Transverse colon (tissue), 3 donors: Measurements from ENCODE around the gene CYP4A22.
"Not testable (repeated sequence)": the region's sequence is repeated elsewhere in the genome, so short reads cannot be mapped to it uniquely, and the experiment has no call there.

Experiments
- POLR2A ChIP-seq: fragments of 450-650 bp; IDR thresholded peaks from one replicate; pipeline ENCODE4 v1.6.1; 2016; ENCODE audit warnings: antibody characterized with exemption, mild to moderate bottlenecking, moderate library complexity
- TF ChIP-seq, protein P1 (sequence below), 5 experiments: fragments of 200-600 bp in 3 of 5; fragments of 450-650 bp in 2 of 5; sonication (generic) in 3 of 5; IDR thresholded peaks; 1 replicate in 2 of 5; 2 replicates in 3 of 5; pipeline ENCODE4 v1.5.1; 2016 to 2017; ENCODE audit warnings: antibody characterized with exemption in 5 of 5, inconsistent platforms in 3 of 5, mild to moderate bottlenecking in 2 of 5, moderate library complexity in 1 of 5

GRCh38 chr1:47089356-47089755 is 47.9 kb upstream of the CYP4A22 start:
- TF ChIP-seq, protein P1, sequence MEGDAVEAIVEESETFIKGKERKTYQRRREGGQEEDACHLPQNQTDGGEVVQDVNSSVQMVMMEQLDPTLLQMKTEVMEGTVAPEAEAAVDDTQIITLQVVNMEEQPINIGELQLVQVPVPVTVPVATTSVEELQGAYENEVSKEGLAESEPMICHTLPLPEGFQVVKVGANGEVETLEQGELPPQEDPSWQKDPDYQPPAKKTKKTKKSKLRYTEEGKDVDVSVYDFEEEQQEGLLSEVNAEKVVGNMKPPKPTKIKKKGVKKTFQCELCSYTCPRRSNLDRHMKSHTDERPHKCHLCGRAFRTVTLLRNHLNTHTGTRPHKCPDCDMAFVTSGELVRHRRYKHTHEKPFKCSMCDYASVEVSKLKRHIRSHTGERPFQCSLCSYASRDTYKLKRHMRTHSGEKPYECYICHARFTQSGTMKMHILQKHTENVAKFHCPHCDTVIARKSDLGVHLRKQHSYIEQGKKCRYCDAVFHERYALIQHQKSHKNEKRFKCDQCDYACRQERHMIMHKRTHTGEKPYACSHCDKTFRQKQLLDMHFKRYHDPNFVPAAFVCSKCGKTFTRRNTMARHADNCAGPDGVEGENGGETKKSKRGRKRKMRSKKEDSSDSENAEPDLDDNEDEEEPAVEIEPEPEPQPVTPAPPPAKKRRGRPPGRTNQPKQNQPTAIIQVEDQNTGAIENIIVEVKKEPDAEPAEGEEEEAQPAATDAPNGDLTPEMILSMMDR (IDR thresholded peaks at IDR 0.05): peak; percentile 35 to 55 (median 50)
- not testable (repeated sequence) for TF ChIP-seq POLR2A
